Astrocyte of the cerebellum (primary cell): ENCODE results near the gene LYL1.
A peak's percentile ranks its signal among the peaks of the same experiment; 100 is the strongest.
"Not testable (repeated sequence)": the region's sequence is repeated elsewhere in the genome, so short reads cannot be mapped to it uniquely, and the experiment has no call there.

Experiments used
- DNase-seq: peaks from one replicate; pipeline ENCODE4 v3.0.0-alpha.2; 2011; ENCODE audit warnings: low read depth
- H3K4me3 ChIP-seq: 2 replicates; pipeline ENCODE4 v1.5.1; 2011; ENCODE audit warnings: mild to moderate bottlenecking, low read depth, low read length, moderate library complexity
- in situ Hi-C: cut with HindIII; loops from 2 replicates; pipeline ENCODE4 v1.10.0; 2017; ENCODE audit warnings: low sequenced_read_pairs
- TF ChIP-seq, protein P1 (sequence below): IDR thresholded peaks from 2 replicates; pipeline ENCODE4 v1.5.1; 2012; ENCODE audit warnings: low read length, low read depth, moderate library complexity, mild to moderate bottlenecking; ENCODE audit errors: missing control alignments

The LYL1 gene

DNA sequence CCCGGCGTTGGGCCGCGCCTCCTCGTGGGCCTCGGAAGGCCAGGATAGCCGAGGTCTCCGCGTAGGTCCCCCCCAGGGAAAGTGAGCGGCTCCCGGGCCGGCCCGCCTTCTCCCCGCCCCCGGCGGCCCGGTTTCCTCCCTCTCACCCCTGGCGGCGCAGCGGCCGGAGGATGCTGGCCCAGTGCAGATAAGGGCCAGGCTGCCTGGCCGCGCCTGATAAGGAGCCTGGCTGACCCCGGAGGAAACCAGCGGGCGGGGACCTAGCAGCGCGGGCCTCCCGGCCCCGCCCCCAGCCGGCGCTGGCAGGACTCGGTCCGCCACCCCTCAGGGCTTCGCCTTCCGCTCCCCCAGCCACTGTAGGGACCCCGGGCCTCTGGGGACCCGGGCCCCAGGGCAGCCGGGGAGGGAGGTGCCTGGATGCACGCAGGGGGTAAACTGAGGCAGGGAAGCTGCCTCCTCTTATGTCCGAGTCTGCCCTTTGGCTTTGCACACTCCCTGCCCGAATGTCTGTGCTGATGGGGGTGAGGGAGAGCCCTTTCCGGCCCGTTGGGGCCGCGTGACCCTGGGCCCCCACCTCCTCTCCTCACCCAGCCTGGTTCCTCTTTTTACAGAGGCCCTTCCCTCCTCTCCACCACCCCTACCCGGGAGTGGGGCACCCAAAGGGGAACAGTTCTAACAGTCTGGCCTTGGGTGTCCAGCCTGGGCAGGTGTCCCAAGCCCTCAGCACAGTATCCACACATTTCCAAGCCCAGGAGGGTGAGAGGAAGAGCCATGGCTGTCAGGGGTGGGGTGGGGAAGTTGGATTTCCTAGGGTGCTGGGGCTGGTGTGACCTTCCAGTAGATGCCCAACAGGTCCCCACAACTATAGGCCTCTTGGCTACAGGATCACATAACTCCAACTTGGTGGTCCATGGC lies at the start of gene LYL1:
TSS of gene LYL1 (minus strand) at position 193 of the 915 bp plus-strand sequence. CDS start 1,687 bp downstream, outside the sequence.
- TF ChIP-seq, protein P1, sequence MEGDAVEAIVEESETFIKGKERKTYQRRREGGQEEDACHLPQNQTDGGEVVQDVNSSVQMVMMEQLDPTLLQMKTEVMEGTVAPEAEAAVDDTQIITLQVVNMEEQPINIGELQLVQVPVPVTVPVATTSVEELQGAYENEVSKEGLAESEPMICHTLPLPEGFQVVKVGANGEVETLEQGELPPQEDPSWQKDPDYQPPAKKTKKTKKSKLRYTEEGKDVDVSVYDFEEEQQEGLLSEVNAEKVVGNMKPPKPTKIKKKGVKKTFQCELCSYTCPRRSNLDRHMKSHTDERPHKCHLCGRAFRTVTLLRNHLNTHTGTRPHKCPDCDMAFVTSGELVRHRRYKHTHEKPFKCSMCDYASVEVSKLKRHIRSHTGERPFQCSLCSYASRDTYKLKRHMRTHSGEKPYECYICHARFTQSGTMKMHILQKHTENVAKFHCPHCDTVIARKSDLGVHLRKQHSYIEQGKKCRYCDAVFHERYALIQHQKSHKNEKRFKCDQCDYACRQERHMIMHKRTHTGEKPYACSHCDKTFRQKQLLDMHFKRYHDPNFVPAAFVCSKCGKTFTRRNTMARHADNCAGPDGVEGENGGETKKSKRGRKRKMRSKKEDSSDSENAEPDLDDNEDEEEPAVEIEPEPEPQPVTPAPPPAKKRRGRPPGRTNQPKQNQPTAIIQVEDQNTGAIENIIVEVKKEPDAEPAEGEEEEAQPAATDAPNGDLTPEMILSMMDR = no peak
- no peak within 1 kb of the TSS for H3K4me3 ChIP-seq
- in situ Hi-C loops = no loop called here
- no peak for DNase-seq

GRCh38 chr19:13151605-13152355 lies 49.1 kb upstream of the LYL1 start:
- DNase-seq = peak; percentile 92
- TF ChIP-seq, protein P1 = no peak
- in situ Hi-C loops = no loop called here
- H3K4me3 ChIP-seq = peak overlapping the region; percentile 95

DNA sequence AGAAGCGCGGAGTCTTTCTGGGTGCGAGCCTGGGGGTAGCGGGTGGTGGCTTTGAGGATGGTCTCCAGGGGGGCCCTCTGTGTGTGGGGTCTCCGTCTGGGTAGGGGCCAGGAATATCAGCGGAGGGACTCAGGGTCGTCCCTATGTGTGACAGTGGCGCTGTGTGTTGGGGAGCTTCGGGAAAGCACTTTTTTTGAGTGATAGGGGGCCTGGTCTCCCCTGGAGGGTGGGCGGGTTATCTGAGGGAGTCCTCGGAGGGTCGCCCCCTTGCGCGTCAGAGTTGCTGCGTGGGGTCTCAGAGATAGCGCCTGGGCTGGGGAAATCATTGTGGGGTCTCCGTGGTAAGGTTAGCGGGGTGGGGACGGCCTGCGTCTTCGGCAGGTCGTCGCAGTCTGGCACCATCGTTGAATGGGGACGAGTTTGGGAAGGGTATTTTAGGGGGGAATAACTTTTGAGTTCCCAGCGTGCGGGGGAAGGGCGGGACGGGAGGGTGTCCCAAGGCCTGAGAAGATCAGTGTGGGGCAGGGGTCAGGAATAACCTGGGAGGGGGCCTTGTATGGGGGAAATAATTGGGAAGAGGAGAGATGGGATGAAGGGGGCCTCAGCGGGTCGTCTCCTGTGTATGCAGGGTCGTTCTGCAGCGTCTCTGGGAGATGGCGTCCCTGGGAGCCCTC lies 48.4 kb upstream of the LYL1 start:
- TF ChIP-seq, protein P1 = no peak
- DNase-seq = no peak
- in situ Hi-C loops = no loop called here
- peak overlapping the region; percentile 95 for H3K4me3 ChIP-seq

- TF ChIP-seq, protein P1 = peak; percentile 49
- in situ Hi-C loops = no loop called here
- DNase-seq = peak; percentile 71
These were observed 47.7 kb upstream of the LYL1 start, which contains the start of the genes IER2 and STX10 for GRCh38 chr19:13150187-13150930. TSS of gene IER2 (plus strand) at chr19:13150411. CDS start at chr19:13153187, 2,776 bp downstream. TSS of gene STX10 (minus strand) at chr19:13150375. CDS start at chr19:13150173, 202 bp downstream.

GRCh38 chr19:13149628-13150186 lies 47.0 kb upstream of the LYL1 start:
- peak overlapping the region; percentile 95 for H3K4me3 ChIP-seq
- in situ Hi-C loops = no loop called here
- TF ChIP-seq, protein P1 = no peak
- no peak for DNase-seq

More at GRCh38 chr19:13150187-13150930, 47.7 kb upstream of the LYL1 start, which contains the start of the genes IER2 and STX10:
- peak within 1 kb of the TSS; percentile 95 for H3K4me3 ChIP-seq

GRCh38 chr19:13149173-13149627 lies 46.5 kb upstream of the LYL1 start:
- in situ Hi-C loops, DNase-seq: not testable (repeated sequence)
- peak overlapping the region; percentile 95 for H3K4me3 ChIP-seq
